D341Med (cell line): Measurements from ENCODE around the gene KRT222.

Experiments
- DNase-seq: peaks from one replicate; pipeline ENCODE4 v3.0.0; 2012; ENCODE audit warnings: low spot score

Gene KRT222

GRCh38 chr17:40615068-40615840, 49.7 kb downstream of the KRT222 start:
- no peak for DNase-seq

GRCh38 chr17:40614431-40615067, 50.4 kb downstream of the KRT222 start:
- DNase-seq = no peak

GRCh38 chr17:40613467-40614154, 51.4 kb downstream of the KRT222 start:
- no peak for DNase-seq

- no peak for DNase-seq
These were observed 52.3 kb downstream of the KRT222 start for GRCh38 chr17:40612599-40613244.

- no peak for DNase-seq
These were observed 53.0 kb downstream of the KRT222 start for GRCh38 chr17:40611840-40612474.

GRCh38 chr17:40610359-40610758, 54.6 kb downstream of the KRT222 start:
- DNase-seq = no peak

- DNase-seq = no peak
These were observed 56.9 kb downstream of the KRT222 start for GRCh38 chr17:40608061-40608581.

GRCh38 chr17:40607641-40608040, 57.3 kb downstream of the KRT222 start:
- DNase-seq = no peak

- no peak for DNase-seq
These were observed 58.2 kb downstream of the KRT222 start for GRCh38 chr17:40606548-40607353.

GRCh38 chr17:40605306-40605705, 59.7 kb downstream of the KRT222 start:
- no peak for DNase-seq
